Endothelial cell of umbilical vein (primary cell): ENCODE results near the gene NFIA. TPM values are rescaled to one million over a fixed set of nuclear protein-coding genes. Genes with fewer than 3 reads are reported as not detected.

Experiments used
- BruUV-seq: library from RNA; stranded (reverse); fragments of 400-500 nt; replicated peaks from 2 replicates; lab custom pipeline; 2021; lab: Mats Ljungman, UMichigan
- CTCF ChIA-PET: fragments of 300-600, 350-600 bp; sonication (Branson Sonifier 250); formaldehyde crosslinking; loops from one replicate; lab custom pipeline; 2021; ENCODE audit warnings: antibody characterized with exemption, inconsistent platforms; lab: Charles Lee
- POLR2A ChIA-PET: fragments of 300-600, 350-600 bp; sonication (Branson Sonifier 250); formaldehyde crosslinking; loops from one replicate; lab custom pipeline; 2021; ENCODE audit warnings: antibody characterized with exemption, inconsistent platforms; lab: Charles Lee
- DNase-seq: peaks from one replicate; pipeline ENCODE4 v3.0.0-alpha.2; 2011; ENCODE audit warnings: low read depth, low spot score
- FAIRE-seq: peaks from 2 replicates; lab custom pipeline; 2011; peaks lifted over from hg19 to GRCh38; lab: Jason Lieb, UNC
- H2AFZ ChIP-seq: 2 replicates; pipeline ENCODE4 v1.6.0; 2012; ENCODE audit warnings: low read depth, low read length, control low read depth, inconsistent platforms
- H3K27ac ChIP-seq: 2 replicates; pipeline ENCODE4 v1.5.1; 2011; ENCODE audit warnings: low read depth, mild to moderate bottlenecking, control low read depth, low read length, moderate library complexity; ENCODE audit not compliant: insufficient read depth
- H3K27me3 ChIP-seq, 2 experiments: 2 replicates each; pipeline versions ENCODE4 v1.6.0 to v1.6.1; 2011; ENCODE audit warnings: low read length in 2 of 2, mixed read lengths in 1 of 2; ENCODE audit not compliant: control insufficient read depth in 2 of 2, insufficient read depth in 2 of 2
- H3K36me3 ChIP-seq, 2 experiments: 2 replicates in 1 of 2; 3 replicates in 1 of 2; pipeline ENCODE4 v1.5.1; 2011; ENCODE audit warnings: low read length in 2 of 2, mild to moderate bottlenecking in 1 of 2, moderate library complexity in 1 of 2; ENCODE audit not compliant: control insufficient read depth in 2 of 2, insufficient read depth in 2 of 2; ENCODE audit errors: extremely low read depth in 1 of 2
- H3K4me1 ChIP-seq: 3 replicates; pipeline ENCODE4 v1.5.1; 2011; ENCODE audit warnings: mild to moderate bottlenecking, low read length; ENCODE audit not compliant: control insufficient read depth, insufficient read depth; ENCODE audit errors: extremely low read depth
- H3K4me2 ChIP-seq: 2 replicates; pipeline ENCODE4 v1.6.1; 2011; ENCODE audit warnings: low read length, control low read depth, mixed read lengths; ENCODE audit not compliant: insufficient read depth
- H3K4me3 ChIP-seq, 3 experiments: fragments of 200-600 bp in 1 of 3; sonication (generic), shearing (Covaris generic) in 1 of 3; replicated peaks in 1 of 3; 2 replicates each; pipeline ENCODE4 v1.5.1; 2011 to 2016; ENCODE audit warnings: control low read depth in 3 of 3, low read length in 3 of 3, mild to moderate bottlenecking in 2 of 3, inconsistent platforms in 1 of 3, low read depth in 1 of 3, moderate library complexity in 1 of 3; ENCODE audit not compliant: insufficient read depth in 1 of 3
- H3K79me2 ChIP-seq: 2 replicates; pipeline ENCODE4 v1.6.0; 2012; ENCODE audit warnings: low read length, inconsistent platforms; ENCODE audit not compliant: control insufficient read depth, insufficient read depth
- H3K9ac ChIP-seq: replicated peaks from 2 replicates; pipeline ENCODE3; 2011; ENCODE audit warnings: low read length, control low read depth; ENCODE audit not compliant: insufficient read depth; ENCODE audit errors: extremely low read depth
- H3K9me1 ChIP-seq: replicated peaks from 3 replicates; pipeline ENCODE4 v1.6.0; 2011; ENCODE audit warnings: mild to moderate bottlenecking, low read length; ENCODE audit not compliant: control insufficient read depth, insufficient read depth; ENCODE audit errors: extremely low read depth
- H3K9me3 ChIP-seq: replicated peaks from 2 replicates; pipeline ENCODE4 v1.5.1; 2012; ENCODE audit warnings: low read length, inconsistent platforms; ENCODE audit not compliant: control insufficient read depth, insufficient read depth
- H4K20me1 ChIP-seq: replicated peaks from 2 replicates; pipeline ENCODE3; 2011; ENCODE audit warnings: mild to moderate bottlenecking, low read length; ENCODE audit not compliant: control insufficient read depth, insufficient read depth; ENCODE audit errors: extremely low read depth
- EZH2 ChIP-seq: IDR thresholded peaks from 2 replicates; pipeline ENCODE4 v1.6.1; 2012; ENCODE audit warnings: borderline replicate concordance, low read depth, mild to moderate bottlenecking, moderate library complexity, low read length, inconsistent platforms; ENCODE audit not compliant: severe bottlenecking
- FOS ChIP-seq: IDR thresholded peaks from 2 replicates; pipeline ENCODE4 v1.6.1; 2011; ENCODE audit warnings: mild to moderate bottlenecking, low read length, moderate library complexity, borderline replicate concordance; ENCODE audit not compliant: insufficient read depth
- GATA2 ChIP-seq: IDR thresholded peaks from 2 replicates; pipeline ENCODE4 v1.7.0; 2011; ENCODE audit warnings: low read depth, mild to moderate bottlenecking, moderate library complexity, mixed read lengths, low read length; ENCODE audit not compliant: insufficient read length, insufficient read depth
- JUN ChIP-seq: IDR thresholded peaks from 2 replicates; pipeline ENCODE4 v1.6.1; 2011; ENCODE audit warnings: borderline replicate concordance, low read depth; ENCODE audit not compliant: insufficient read length, insufficient read depth
- MYC ChIP-seq: IDR thresholded peaks from one replicate; pipeline ENCODE4 v1.6.1; 2011; ENCODE audit warnings: mild to moderate bottlenecking, low read depth, low read length
- POLR2A ChIP-seq: IDR thresholded peaks from 2 replicates; pipeline ENCODE4 v1.6.1; 2012; ENCODE audit warnings: low read depth, mild to moderate bottlenecking, control low read depth, low read length
- POLR2AphosphoS5 ChIP-seq: IDR thresholded peaks from 2 replicates; pipeline ENCODE4 v1.6.1; 2012; ENCODE audit warnings: low read depth, mild to moderate bottlenecking, control low read depth, low read length, moderate library complexity; ENCODE audit not compliant: insufficient read depth
- dilution Hi-C: fragments of 300-500 bp; cut with MboI; formaldehyde crosslinking; loops from one replicate; pipeline ENCODE4 v1.15.0; 2019; ENCODE audit warnings: low sequenced_read_pairs; ENCODE audit not compliant: extremely low pct_ligation_motif_present
- intact Hi-C: fragments of 100-400 bp; cut with micrococcal nuclease; formaldehyde crosslinking; loops from one replicate; pipeline ENCODE4 v1.10.0; 2022
- polyA plus RNA-seq, 4 experiments: library from polyadenylated mRNA; depleted of rRNA in 3 of 4; stranded (reverse) in 3 of 4; unstranded in 1 of 4; fragments of >200 nt; gene quantifications; 2 replicates each; pipeline versions ENCODE4 v1.2.1 to v1.2.3, GENCODE V29; 2011 to 2012; ENCODE audit warnings: missing spikeins in 1 of 4
- total RNA-seq: library from RNA; stranded (reverse); gene quantifications from 2 replicates; pipeline ENCODE4 v1.2.3, GENCODE V29; 2021
- TF ChIP-seq, protein P1 (sequence below): IDR thresholded peaks from 2 replicates; pipeline ENCODE4 v1.6.1; 2011; ENCODE audit not compliant: insufficient read depth, insufficient read length
- TF ChIP-seq, protein P2 (sequence below), 2 donors: IDR thresholded peaks; 1 replicate in 1 of 2; 2 replicates in 1 of 2; pipeline ENCODE4 v1.5.1; 2011; ENCODE audit warnings: low read length in 2 of 2, mild to moderate bottlenecking in 2 of 2, moderate library complexity in 2 of 2, control low read depth in 1 of 2, inconsistent platforms in 1 of 2, low read depth in 1 of 2; ENCODE audit not compliant: insufficient read depth in 1 of 2; ENCODE audit errors: extremely low read depth in 1 of 2

The NFIA gene
- total and polyA plus RNA-seq, 2 donors (not counting 3 experiments of a cell fraction or from before 2014, with no cell fraction given) = 25.5 to 47.0 TPM

DNA sequence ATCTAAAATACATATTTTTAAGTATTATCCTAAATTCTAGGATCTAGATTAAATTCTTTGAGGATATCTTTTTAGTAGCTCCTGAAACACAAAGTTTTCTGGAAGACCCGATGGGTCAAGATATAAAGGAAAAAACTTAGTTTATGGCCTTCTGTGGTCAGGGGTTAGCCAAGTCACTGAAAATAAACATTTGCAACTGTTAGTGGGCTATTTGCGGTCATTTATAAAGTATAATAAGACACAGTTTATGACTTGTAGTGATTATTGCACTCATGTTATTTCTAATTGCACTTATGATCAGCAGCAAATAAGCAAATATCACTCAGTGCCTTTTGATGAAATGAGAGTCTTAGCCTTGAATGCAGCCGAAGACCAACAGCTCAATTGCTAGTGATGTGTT, 183.3 kb downstream of the NFIA start:
- TF ChIP-seq FOS (no peak), EZH2 (no peak), MYC (no peak), JUN (no peak), POLR2A (no peak), GATA2 (no peak), POLR2AphosphoS5 (no peak)
- TF ChIP-seq, protein P1, sequence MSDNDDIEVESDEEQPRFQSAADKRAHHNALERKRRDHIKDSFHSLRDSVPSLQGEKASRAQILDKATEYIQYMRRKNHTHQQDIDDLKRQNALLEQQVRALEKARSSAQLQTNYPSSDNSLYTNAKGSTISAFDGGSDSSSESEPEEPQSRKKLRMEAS = no peak
- TF ChIP-seq, protein P2, sequence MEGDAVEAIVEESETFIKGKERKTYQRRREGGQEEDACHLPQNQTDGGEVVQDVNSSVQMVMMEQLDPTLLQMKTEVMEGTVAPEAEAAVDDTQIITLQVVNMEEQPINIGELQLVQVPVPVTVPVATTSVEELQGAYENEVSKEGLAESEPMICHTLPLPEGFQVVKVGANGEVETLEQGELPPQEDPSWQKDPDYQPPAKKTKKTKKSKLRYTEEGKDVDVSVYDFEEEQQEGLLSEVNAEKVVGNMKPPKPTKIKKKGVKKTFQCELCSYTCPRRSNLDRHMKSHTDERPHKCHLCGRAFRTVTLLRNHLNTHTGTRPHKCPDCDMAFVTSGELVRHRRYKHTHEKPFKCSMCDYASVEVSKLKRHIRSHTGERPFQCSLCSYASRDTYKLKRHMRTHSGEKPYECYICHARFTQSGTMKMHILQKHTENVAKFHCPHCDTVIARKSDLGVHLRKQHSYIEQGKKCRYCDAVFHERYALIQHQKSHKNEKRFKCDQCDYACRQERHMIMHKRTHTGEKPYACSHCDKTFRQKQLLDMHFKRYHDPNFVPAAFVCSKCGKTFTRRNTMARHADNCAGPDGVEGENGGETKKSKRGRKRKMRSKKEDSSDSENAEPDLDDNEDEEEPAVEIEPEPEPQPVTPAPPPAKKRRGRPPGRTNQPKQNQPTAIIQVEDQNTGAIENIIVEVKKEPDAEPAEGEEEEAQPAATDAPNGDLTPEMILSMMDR (IDR thresholded peaks at IDR 0.05; ENCODE audit: extremely low read depth in 1 of 2, insufficient read depth in 1 of 2, low read depth in 1 of 2, low read length in 2 of 2) = no peak
- no TSS peak for BruUV-seq
- intact Hi-C loops = no loop called here

More for the DNA sequence above, 183.3 kb downstream of the NFIA start:
- Histone ChIP-seq H3K9me1 (no peaks in the 10 kb centered on the region), H2AFZ (no peak overlapping the region), H3K9me3 (no peaks in the 10 kb centered on the region), H3K4me2 (no peak overlapping the region), H3K4me1 (peaks cover 3% of the 10 kb centered on the region), H3K27ac (no peak overlapping the region), H3K9ac (no peak overlapping the region), H4K20me1 (no peaks in the 10 kb centered on the region), H3K4me3 (no peak overlapping the region), H3K79me2 (no peaks in the 10 kb centered on the region), H3K36me3 (no peaks in the 10 kb centered on the region), H3K27me3 (no peaks in the 10 kb centered on the region)
- ChIA-PET POLR2A (no interaction called here), CTCF (interaction anchor here (1.1 to 1.3 kb wide), 5 partner anchors 10 to 72 kb away, joined by 3 to 4 read pairs (median 3); no protein-coding TSS in a partner anchor)
- DNase-seq = no peak
- FAIRE-seq = no peak
- dilution Hi-C loops = no loop called here
